GM12801 (cell line): ENCODE results near the gene LARP1.

Experiments
- TF ChIP-seq, protein P1 (sequence below): IDR thresholded peaks from one replicate; pipeline ENCODE4 v1.5.1; 2011; ENCODE audit warnings: control low read depth; ENCODE audit not compliant: insufficient read length; ENCODE audit errors: extremely low read depth

The LARP1 gene

DNA sequence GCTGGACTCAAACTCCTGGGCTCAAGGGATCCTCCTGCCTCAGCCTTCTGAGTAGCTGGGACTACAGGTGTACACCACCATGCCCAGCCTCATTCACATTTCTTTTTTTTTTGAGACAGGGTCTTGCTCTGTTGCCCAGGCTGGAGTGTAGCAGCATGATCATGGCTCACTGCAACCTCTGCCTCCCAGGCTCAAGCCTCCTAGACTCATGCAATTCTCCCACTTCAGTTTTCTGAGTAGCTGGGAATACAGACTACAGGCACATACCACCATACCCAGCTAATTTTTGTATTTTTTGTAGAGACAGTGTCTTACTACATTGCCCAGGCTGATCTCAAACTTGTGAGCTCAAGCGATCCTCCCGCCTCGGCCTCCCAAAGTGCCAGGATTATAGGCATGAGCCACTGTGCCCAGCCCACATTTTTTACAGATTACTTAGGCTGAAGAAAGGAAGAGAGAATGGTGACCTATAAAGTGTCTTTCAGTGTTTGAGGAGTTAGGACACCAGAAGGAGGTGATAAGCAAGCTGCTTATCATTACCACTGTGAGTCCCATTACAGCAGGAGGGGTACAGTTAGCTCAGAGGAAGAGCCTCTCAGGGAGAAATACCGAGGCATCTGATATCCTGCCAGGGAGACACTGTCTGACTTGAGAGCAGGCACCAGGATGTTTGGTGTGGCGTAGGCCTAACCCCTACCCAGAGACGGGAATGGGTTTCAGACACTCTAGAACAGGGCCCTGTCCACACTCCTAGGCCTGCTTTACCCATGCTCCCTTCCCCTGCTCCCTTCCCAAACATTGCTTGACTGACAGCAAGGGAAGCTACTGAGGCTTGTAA lies 85.5 kb downstream of the LARP1 start:
- TF ChIP-seq, protein P1, sequence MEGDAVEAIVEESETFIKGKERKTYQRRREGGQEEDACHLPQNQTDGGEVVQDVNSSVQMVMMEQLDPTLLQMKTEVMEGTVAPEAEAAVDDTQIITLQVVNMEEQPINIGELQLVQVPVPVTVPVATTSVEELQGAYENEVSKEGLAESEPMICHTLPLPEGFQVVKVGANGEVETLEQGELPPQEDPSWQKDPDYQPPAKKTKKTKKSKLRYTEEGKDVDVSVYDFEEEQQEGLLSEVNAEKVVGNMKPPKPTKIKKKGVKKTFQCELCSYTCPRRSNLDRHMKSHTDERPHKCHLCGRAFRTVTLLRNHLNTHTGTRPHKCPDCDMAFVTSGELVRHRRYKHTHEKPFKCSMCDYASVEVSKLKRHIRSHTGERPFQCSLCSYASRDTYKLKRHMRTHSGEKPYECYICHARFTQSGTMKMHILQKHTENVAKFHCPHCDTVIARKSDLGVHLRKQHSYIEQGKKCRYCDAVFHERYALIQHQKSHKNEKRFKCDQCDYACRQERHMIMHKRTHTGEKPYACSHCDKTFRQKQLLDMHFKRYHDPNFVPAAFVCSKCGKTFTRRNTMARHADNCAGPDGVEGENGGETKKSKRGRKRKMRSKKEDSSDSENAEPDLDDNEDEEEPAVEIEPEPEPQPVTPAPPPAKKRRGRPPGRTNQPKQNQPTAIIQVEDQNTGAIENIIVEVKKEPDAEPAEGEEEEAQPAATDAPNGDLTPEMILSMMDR, result no peak

DNA sequence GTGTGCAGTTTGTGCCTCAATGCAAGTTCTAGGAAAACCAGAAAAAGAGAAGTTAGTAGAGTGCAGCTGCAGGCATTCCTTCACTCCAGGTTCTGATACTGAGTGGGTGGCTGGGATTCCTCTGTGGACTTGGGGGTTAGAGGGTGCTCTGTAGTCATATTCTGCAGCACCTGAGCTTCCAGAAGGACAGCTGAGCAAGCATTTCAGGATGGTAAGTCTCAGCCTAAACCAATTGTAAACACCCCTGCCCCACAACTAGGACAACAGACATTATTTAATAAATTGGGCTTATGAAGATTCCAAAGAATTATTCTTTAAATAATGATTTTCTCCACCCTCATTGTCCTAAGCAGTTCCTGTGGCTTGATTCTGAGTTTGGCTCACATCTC lies 86.1 kb downstream of the LARP1 start:
- TF ChIP-seq, protein P1, result no peak

DNA sequence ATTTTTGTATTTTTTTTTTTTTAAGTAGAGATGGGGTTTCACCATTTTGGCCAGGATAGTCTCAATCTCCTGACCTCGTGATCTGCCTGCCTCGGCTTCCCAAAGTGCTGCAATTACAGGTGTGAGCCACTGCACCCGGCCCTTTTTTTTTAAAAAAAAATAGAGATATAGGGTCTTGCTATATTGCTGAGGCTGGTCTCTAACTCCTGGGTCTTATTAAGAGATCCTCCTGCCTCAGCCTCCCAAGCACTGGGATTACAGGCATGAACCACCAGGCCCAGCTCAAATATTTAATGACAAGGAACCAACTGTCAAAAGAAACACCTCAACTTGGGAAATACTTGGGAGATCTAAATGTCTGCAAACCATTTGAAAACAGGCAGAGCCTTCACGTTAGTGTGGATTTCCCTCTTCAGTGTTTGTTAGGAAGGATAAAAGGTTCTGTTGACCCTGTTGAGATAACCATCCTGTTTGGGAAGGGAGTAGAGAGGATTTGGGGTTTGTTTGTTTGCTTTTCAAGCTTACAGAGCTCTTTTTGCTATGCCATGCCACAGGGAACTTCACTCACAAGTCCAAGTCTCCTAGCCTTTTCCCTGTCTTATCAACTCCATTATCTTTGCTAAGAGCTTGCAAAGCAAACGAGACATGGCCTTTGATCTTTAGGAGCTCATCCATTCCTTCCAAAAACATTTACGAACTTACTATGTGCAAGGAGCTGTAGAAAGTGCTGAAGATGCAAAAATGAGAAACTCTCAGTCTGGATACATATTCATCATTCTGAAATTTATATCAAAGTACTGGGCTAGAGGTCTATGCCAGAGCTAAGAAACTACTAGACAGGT lies 87.7 kb downstream of the LARP1 start:
- TF ChIP-seq, protein P1, result no peak

DNA sequence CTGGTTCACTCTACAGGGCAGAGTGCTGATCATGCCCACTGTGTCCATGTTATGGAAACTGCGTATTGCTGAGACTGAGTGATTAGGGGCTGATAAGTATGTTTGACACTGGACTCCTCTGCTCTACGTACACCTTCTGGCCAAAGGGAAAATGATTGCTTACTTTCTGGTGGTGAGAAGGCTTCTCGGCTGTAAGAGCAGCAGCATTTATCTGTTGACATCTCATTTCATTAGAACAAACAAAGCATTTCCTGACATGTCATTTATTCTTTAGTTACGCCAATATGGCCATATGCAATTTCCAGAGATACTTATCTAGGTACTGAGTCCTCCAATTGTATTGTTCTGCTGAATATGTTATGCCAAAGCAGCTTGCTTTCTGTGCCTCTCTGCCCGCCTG lies 89.6 kb downstream of the LARP1 start:
- TF ChIP-seq, protein P1, result no peak

DNA sequence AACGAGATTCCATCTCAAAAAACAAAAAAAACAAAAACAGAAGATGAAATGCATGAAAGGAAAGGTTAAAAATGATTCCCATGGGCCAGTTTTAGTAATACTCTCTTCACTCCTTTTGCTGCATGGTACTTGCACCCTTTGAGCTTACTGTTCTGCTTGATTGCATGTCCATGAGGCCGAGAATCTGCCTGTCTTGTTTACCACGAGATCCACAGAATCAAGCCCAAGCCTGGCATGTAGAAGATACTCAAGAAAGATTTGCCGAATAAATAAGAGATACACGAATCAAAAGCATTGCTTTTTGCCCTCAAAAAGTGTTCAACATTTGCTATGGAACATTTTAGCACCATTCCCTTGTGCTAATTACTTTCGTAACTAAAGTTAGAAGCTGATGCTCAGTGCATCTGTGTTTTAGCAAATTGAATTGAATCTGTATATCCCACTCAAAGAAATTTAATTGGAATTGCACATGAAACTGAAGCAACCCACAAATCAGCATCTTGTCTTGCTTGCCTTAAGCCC lies 94.1 kb downstream of the LARP1 start:
- TF ChIP-seq, protein P1, result no peak

DNA sequence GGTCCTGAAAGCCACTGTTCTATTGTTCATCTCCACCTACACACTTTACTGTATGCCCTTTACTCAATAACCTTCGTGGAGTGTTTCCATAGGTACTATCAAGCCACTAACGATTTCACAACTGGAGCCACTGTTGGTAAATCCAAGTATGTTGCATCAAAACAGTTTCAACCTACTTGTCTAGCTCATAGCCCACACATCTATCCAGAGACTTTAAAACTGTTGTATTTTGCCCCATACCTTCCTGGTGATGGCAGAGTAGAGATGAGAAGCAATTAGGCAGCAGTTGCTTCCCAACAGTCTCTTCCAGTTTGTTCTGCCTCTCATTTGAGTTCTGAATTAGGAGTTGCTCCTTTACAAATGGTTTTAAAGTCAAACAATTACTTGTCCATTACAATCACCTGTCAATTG lies 94.6 kb downstream of the LARP1 start:
- TF ChIP-seq, protein P1, result no peak
